Stimulated activated CD8-positive, alpha-beta memory T cell treated with anti-CD3 and anti-CD28 coated beads, Interleukin-12 subunit alpha, Interleukin-12 subunit beta, amount 100 ng/mL, for 1 hour (primary cell): ENCODE data around the gene OR52H1.

Experiments used
- DNase-seq: peaks from one replicate; pipeline ENCODE4 v3.0.0-alpha.2; 2020; ENCODE audit warnings: low read depth

Gene OR52H1

GRCh38 chr11:5531053-5531831 lies 17.1 kb downstream of the OR52H1 start:
- DNase-seq: no peak

DNA sequence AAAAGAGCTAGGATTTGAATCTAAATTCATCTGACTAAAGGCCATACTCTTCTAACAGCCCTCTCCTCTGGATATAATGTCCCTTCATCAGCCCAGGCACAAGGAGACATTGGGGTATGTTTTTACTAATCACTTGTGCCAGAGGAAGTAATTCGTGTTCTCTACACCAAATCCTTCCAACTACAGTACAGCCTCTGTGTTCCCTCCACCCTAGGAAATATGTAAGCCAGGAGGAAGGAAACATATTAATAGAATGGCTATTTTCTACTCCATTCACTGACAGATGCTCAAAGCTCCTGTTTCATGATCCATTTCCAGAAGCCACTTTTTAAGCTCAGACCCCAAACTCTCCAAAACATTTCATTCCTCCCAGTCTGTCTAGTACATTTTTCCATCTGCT lies 19.8 kb downstream of the OR52H1 start:
- no peak for DNase-seq

DNA sequence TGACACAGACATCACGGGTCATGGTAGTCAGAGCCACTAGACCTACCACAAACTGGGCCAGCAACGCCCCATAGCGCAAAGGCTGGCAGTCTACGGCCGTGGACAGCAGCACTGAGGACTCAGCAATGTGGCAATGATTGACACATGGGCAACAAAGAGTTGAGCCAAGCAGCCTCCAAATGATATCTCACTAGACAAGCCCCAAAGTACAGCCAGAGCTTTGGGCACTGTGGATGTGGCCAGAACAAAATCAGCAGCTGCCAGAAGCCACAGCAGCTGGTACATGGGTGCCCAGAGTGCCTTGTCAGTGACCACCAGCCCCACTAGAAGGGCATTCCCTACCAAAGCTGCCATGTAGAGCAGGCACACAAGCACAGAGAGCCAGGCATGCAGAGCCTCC lies 20.6 kb downstream of the OR52H1 start:
- no peak for DNase-seq

GRCh38 chr11:5524756-5525155 lies 23.6 kb downstream of the OR52H1 start:
- DNase-seq: no peak

DNA sequence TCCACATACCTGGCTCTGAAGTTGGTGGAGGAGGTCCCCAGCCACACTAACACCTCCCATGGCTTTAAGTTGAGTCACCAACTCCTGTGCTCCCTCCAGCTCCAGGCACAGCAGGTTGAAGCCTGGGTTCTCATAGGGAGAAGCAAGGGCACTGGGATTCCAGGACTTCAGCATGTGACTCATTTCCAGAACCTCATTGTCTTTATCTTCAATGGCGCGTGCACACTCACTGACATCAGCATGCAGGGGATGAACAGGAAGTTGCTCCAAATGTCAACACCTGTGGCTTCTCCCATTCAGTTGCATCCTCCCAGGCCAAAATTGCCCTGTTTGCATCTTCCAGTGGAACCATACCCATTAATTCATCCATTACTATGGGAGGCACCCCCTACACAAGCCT lies 26.0 kb downstream of the OR52H1 start:
- DNase-seq: no peak

GRCh38 chr11:5521540-5521939 lies 26.8 kb downstream of the OR52H1 start:
- no peak for DNase-seq

GRCh38 chr11:5516599-5516998 lies 31.7 kb downstream of the OR52H1 start, which contains the start of gene UBQLNL:
Gene UBQLNL, minus strand, starts transcription at chr11:5516699. Its CDS starts 258 bp downstream, at chr11:5516441.
- DNase-seq: no peak

DNA sequence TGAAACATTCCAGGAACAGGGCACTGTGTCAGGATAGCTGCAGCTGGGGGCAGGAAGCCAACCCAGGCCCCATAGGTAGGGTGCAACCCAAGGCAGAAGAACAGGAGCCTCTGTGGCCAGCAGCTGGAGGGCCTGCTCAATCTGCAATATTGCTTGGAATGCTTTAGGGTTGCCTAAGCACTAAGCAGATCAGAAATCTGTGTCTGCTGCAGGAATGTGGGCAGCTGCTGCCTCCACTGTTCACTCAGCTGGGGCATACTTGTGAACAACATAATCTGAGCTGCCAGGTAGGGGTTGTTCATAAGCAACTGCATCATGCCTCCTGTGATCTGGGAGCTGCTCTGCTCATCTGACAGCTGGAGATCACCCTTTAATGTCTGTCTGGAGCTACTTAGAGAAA lies 33.5 kb downstream of the OR52H1 start:
- DNase-seq: no peak

GRCh38 chr11:5509803-5510202 lies 38.5 kb downstream of the OR52H1 start, which contains the start of gene UBQLN3:
Gene UBQLN3, minus strand, starts transcription at chr11:5509957. Its CDS starts 399 bp downstream, at chr11:5509558.
- DNase-seq: no peak

DNA sequence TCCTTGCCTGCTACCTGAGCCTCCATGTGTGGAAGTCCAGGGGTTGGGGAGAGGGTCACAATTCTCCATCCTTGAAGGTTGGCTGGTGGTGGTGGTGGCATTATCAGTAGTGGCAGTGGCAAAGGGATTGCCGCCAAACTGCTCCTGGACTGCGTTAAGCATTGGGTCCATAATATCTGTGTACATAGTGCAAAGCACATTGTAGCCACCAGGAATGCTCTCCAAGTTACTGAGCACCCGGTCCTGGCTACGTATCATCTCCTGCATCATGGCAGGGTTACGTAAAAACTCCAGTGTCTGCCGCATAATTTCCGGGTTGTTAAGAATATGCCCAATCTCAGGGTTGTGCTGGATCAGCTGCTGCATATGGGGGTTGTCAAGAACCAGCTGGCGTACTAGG lies 39.7 kb downstream of the OR52H1 start:
- no peak for DNase-seq

DNA sequence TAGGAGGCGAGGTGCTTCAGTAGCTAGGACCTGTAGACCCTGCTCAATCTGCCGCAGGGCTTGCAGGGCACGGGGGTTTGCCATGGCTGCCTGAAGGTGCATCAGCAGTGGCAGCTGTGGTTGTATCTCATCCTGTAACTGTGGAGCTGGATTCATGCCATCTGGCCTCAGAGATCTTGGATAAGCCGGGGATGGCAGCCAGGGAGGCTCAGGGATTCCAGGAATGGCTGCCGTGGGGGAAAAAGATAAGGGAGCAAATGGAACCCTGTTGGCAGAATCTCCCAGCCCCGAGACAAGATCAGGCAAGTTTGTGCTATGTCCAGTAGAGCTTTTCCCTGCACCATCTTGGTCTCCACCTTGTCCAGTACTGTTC lies 40.4 kb downstream of the OR52H1 start:
- no peak for DNase-seq

DNA sequence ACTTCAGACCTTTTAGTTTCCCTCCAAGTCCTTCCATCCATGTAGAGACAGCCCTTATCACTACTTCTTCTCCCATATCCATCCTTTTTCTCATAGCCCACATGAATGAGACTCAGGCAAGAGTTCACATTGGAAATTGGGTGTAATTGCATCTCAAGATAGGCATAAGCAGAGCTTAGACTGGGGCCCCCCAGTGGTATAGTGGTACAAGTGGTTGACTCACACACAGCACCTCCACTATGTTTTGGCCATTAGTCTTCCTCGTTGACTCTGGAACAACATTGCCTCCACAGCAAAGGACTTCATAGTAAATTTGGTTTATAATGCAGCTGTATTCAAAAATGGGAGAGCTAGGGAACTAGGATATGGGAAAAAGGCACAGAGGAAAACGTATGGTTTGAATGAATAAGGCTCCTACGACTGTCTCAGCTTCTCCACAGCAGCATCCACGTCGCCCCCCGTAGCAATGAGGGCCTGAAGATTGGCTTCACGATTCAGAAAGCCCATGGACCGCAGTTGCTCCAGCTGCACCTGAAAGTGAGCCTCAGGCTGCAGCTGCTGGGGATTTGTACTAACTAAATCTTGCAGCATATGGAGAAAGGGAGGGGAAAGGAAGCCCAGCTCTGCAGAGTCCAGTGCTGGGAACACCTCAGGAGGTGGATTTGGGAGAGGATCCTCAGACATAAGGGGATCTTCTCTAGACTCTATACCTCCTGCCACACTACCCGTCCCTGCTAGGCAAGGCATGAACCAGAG lies 41.0 kb downstream of the OR52H1 start:
- no peak for DNase-seq

DNA sequence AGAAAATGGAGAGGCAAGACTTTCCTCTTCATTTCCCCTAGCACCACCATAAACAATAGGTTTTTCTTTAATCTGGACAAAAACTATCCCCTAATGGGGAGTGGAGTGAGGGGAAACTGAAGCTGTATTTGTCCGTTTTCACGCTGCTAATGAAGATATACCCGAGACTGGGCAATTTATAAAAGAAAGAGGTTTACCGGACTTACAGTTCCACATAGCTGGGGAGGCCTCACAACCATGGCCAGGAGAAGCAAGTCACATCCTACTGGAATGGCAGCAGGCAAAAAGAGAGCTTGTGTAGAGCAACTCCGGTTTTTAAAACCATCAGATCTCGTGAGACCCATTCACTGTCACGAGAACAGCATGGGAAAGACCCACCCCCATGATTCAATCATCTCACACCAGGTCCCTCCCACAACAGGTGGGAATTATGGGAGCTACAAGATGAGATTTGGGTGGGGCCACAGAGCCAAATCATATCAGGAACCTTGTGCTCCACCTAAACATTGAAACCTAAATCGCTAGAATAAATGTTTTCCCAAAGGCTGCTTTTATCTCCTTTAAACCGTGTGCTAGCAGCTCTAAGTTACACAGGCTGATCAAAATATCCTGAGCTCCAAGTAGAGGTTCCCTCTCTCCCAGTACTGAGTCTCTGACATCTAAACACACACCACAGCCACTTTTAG lies 42.8 kb downstream of the OR52H1 start:
- no peak for DNase-seq

DNA sequence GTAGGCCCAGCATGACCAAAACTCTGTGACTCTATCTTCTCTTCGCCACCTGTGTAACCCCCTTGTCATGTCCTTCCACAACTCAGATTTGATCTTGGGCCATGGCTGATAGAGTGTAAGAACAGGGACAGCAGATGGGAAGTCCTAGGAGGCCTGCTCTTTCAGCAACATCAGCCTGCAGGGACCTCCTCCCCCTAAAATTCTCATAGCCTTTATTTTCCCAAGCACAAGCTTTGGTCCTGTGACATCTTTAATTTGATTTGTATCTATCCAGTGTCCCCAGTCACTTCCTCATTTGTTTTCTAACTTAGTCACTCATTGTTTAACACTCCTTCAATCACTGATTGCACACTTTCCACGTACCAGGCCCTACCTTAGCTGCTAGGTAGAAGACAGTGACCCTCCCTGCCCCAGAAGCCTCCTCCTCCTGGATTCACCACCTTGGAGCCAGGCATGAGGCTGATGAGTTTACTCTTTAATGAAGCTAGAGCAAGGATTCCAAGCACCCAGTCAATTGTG lies 43.9 kb downstream of the OR52H1 start:
- DNase-seq: no peak

GRCh38 chr11:5500393-5500801 lies 47.9 kb downstream of the OR52H1 start:
- no peak for DNase-seq

DNA sequence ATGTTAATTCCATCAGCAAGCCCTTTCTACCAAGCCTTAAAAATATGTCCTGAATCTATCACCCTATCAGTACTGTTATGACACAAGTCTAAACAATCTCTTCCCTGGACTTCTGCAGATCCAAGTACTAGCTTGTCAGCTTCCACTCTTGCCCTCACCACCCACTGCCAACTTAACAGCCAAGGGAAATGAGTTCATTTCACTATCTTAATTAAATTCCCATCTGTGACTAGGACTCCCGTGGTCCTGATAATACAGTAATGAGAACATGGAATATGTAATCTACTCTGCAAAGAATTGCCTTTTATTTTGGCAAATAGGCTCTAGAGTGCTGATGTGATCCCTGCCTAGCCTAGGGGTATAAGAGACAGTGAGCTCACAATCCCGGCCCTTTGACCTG lies 48.7 kb downstream of the OR52H1 start:
- no peak for DNase-seq
